ENCODE results near the gene ACOX3. TPM values are rescaled to one million over a fixed set of nuclear protein-coding genes. Genes with fewer than 3 reads are reported as not detected.

ACOX3 gene
- total RNA-seq, 1 donor from 2014 or later: 74.5 TPM

- Histone ChIP-seq H3K36me3 (peaks cover 18 to 33% of the 10 kb centered on the region in 2 donors), H3K4me3 (no peak overlapping the region), H3K27ac (no peak overlapping the region), H3K4me1 (peaks cover 0 to 7% of the 10 kb centered on the region in 2 donors), H3K27me3 (no peaks in the 10 kb centered on the region), H3K9me3 (no peaks in the 10 kb centered on the region)
- TF ChIP-seq CTCF (IDR thresholded peaks at IDR 0.05): no peak
- intact Hi-C loops (cut with DNase I): no loop called here
- DNase-seq (ENCODE audit: low spot score in 2 of 2): no peak
Observed at GRCh38 chr4:8365353-8365752, 75.2 kb downstream of the ACOX3 start.

GRCh38 chr4:8364848-8365350 lies 75.6 kb downstream of the ACOX3 start:
- no peaks in the 10 kb centered on the region for H3K9me3 ChIP-seq
- no peak for TF ChIP-seq CTCF (IDR thresholded peaks at IDR 0.05)
- H3K4me1 ChIP-seq: peaks cover 0 to 7% of the 10 kb centered on the region in 2 donors
- H3K27me3 ChIP-seq: no peaks in the 10 kb centered on the region
- intact Hi-C loops (cut with DNase I): no loop called here
- H3K27ac ChIP-seq: no peak overlapping the region
- H3K36me3 ChIP-seq: peaks cover 18 to 33% of the 10 kb centered on the region in 2 donors
- DNase-seq (ENCODE audit: low spot score in 2 of 2): no peak
- H3K4me3 ChIP-seq: no peak overlapping the region

GRCh38 chr4:8364141-8364540 lies 76.4 kb downstream of the ACOX3 start:
- intact Hi-C loops (cut with DNase I): no loop called here
- Histone ChIP-seq H3K4me3 (no peak overlapping the region), H3K36me3 (peaks cover 18 to 28% of the 10 kb centered on the region in 2 donors), H3K4me1 (peaks cover 0 to 7% of the 10 kb centered on the region in 2 donors), H3K27me3 (no peaks in the 10 kb centered on the region), H3K9me3 (no peaks in the 10 kb centered on the region), H3K27ac (no peak overlapping the region)
- TF ChIP-seq CTCF (IDR thresholded peaks at IDR 0.05): no peak
- DNase-seq (ENCODE audit: low spot score in 2 of 2): no peak

DNA sequence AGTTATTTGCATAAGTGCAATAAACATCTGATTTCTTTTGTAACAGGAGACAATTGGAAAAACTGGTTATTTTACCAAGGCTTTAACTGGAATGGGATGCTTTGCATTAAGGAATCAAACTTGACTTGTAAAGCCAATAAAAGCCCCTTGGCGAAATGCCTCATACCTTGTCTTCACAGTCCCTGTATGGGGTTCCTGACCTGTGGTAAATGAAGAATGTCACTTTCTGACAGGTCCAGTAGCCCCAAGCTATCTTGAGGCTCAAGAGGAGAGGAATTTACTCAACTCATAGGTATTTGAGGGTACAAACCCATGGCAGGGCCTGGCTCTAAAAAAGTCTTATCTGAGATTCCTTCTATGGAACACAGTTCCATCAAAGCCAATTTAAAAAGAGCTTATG lies 78.0 kb downstream of the ACOX3 start:
- no peak for TF ChIP-seq CTCF (IDR thresholded peaks at IDR 0.05)
- no peaks in the 10 kb centered on the region for H3K27me3 ChIP-seq
- peaks cover 0 to 7% of the 10 kb centered on the region in 2 donors for H3K4me1 ChIP-seq
- no peak overlapping the region for H3K4me3 ChIP-seq
- no peaks in the 10 kb centered on the region for H3K9me3 ChIP-seq
- peak overlapping the region in 1 of 2 donors; percentile 9 for H3K27ac ChIP-seq
- intact Hi-C loops (cut with DNase I): no loop called here
- DNase-seq (ENCODE audit: low spot score in 2 of 2): peak in 1 of 2 donors; percentile 33
- H3K36me3 ChIP-seq: peaks cover 18 to 24% of the 10 kb centered on the region in 2 donors

DNA sequence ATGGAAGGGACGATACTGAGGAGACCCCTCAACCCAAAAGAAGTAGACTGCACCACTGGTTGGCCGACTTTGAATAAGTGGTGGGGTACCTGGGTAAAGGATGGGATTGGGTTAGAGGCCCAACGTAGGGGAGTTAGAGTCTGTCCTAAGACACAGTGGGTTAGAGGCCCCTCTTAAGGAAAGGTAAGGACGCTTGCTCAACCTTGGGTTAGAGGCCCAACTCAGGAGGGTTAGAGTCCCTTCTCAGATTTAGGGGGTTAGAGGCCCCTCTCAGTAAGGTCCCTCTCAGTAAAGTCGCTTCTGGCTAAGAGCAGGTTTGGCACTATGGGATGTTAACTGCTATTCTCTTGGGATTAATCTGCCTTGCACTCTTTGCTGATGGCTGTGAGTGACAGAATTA lies 81.3 kb downstream of the ACOX3 start:
- Histone ChIP-seq H3K27me3 (no peaks in the 10 kb centered on the region), H3K4me1 (peaks cover 0 to 7% of the 10 kb centered on the region in 2 donors), H3K27ac (no peak overlapping the region), H3K9me3 (no peaks in the 10 kb centered on the region), H3K36me3 (no peaks in the 10 kb centered on the region), H3K4me3 (no peak overlapping the region)
- DNase-seq (ENCODE audit: low spot score in 2 of 2): no peak
- no peak for TF ChIP-seq CTCF (IDR thresholded peaks at IDR 0.05)
- intact Hi-C loops (cut with DNase I): no loop called here

DNA sequence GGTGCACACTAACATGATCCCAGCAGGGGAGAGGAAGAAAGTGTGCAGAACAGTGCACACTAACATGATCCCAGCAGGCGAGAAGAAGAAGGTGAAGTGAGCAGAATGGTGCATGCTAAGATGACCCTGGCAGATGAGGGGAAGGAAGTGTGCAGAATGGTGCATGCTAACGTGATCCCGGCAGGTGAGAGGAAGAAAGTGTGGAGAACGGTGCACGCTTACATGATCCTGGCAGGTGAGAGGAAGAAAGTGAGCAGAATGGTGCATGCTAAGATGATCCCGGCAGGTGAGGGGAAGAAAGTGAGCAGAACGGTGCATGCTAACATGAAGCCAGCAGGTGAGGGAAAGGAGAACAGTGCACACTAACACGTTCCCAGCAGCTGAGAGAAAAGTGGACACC lies 83.7 kb downstream of the ACOX3 start:
- no peak for DNase-seq (ENCODE audit: low spot score in 2 of 2)
- Histone ChIP-seq H3K27ac (no peak overlapping the region), H3K36me3 (no peaks in the 10 kb centered on the region), H3K4me1 (peaks cover 0 to 5% of the 10 kb centered on the region in 2 donors), H3K4me3 (no peak overlapping the region), H3K27me3 (no peaks in the 10 kb centered on the region), H3K9me3 (no peaks in the 10 kb centered on the region)
- intact Hi-C loops (cut with DNase I): no loop called here
- no peak for TF ChIP-seq CTCF (IDR thresholded peaks at IDR 0.05)

Measured in ascending aorta (tissue), 2 donors.